Heart left ventricle (tissue), 16 donors: ENCODE results near the gene EIF6. TPM values are rescaled to one million over a fixed set of nuclear protein-coding genes. Genes with fewer than 3 reads are reported as not detected.
"Not testable (repeated sequence)": the region's sequence is repeated elsewhere in the genome, so short reads cannot be mapped to it uniquely, and the experiment has no call there.

ENCODE experiments used
- ATAC-seq, 4 donors: fragments of 200-7000 bp; cut with Tn5 transposase; one replicate each; pipeline ENCODE4 v1.9.1; 2020 to 2022; ENCODE audit warnings: moderate library complexity in 4 of 4, mild to moderate bottlenecking in 3 of 4, moderate number of reproducible peaks in 1 of 4
- DNase-seq, 5 donors: peaks; one replicate each; pipeline ENCODE4 v3.0.0-alpha.2; 2020
- H3K27ac ChIP-seq, 12 donors: fragments of 200-600 bp; sonication (generic) in 4 of 12; one replicate each; pipeline versions ENCODE4 v1.5.0 to v1.8.0; 2016 to 2022; ENCODE audit warnings: mild to moderate bottlenecking in 2 of 12
- H3K27me3 ChIP-seq, 9 donors: fragments of 200-600 bp; sonication (generic) in 2 of 9; one replicate each; pipeline versions ENCODE4 v1.5.1 to v1.8.0; 2016 to 2022; ENCODE audit warnings: mild to moderate bottlenecking in 3 of 9
- H3K36me3 ChIP-seq, 9 donors: fragments of 200-600 bp; sonication (generic) in 2 of 9; one replicate each; pipeline versions ENCODE4 v1.5.0 to v1.8.0; 2018 to 2022; ENCODE audit warnings: mild to moderate bottlenecking in 2 of 9
- H3K4me1 ChIP-seq, 12 donors: fragments of 200-600 bp; sonication (generic) in 4 of 12; one replicate each; pipeline versions ENCODE4 v1.5.0 to v1.8.0; 2016 to 2022; ENCODE audit warnings: mild to moderate bottlenecking in 3 of 12
- H3K4me3 ChIP-seq, 12 donors: fragments of 200-600 bp; sonication (generic) in 4 of 12; one replicate each; pipeline versions ENCODE4 v1.5.0 to v1.8.0; 2017 to 2022; ENCODE audit warnings: mild to moderate bottlenecking in 9 of 12, moderate library complexity in 4 of 12
- H3K9me3 ChIP-seq, 12 donors: fragments of 200-600 bp; sonication (generic) in 4 of 12; one replicate each; pipeline versions ENCODE4 v1.5.0 to v1.8.0; 2016 to 2022; ENCODE audit warnings: mild to moderate bottlenecking in 1 of 12
- CTCF ChIP-seq, 12 donors: fragments of 200-600 bp; sonication (generic) in 4 of 12; IDR thresholded peaks; one replicate each; pipeline versions ENCODE4 v1.5.0 to v1.8.0; 2018 to 2022; ENCODE audit warnings: antibody characterized with exemption in 12 of 12, mild to moderate bottlenecking in 5 of 12
- POLR2A ChIP-seq, 2 donors: fragments of 450-650 bp; IDR thresholded peaks; one replicate each; pipeline ENCODE4 v1.6.1; 2017; ENCODE audit warnings: antibody characterized with exemption in 2 of 2, mild to moderate bottlenecking in 2 of 2, moderate library complexity in 2 of 2
- WGBS, 4 donors: extraction: QIAGEN DNeasy Blood & Tissue Kit in 2 of 4; methylation state at CpG; one replicate each; pipeline versions ENCODE4 v1.1.5 to v1.1.7; 2013 to 2018; 5-methylcytosine and 5-hydroxymethylcytosine counted together
- intact Hi-C, 10 donors: fragments of 100-400 bp; cut with DNase I; formaldehyde crosslinking; loops; one replicate each; pipeline versions ENCODE4 v1.11.1 to v1.14.2; 2022
- polyA plus RNA-seq, 2 donors: library from polyadenylated mRNA; stranded (reverse); fragments of 200-250 nt; gene quantifications; one replicate each; pipeline ENCODE4 v1.2.3, GENCODE V29; 2013
- total RNA-seq, 9 donors: library from RNA; depleted of rRNA in 2 of 9; stranded (reverse); fragments of >200 nt in 2 of 9; fragmentation: NEBNext Ultra II Directional in 3 of 9; extraction: Animal tissue kit (Norgen Biotek cat#: 25700) in 3 of 9; gene quantifications; one replicate each; pipeline versions ENCODE4 v1.1.0 to v1.2.4, GENCODE V29; 2016 to 2023
- donor health status: ischemic (EF 13 %, LVEDD 7.1; RV severe dilation, severe dysfunction).
- donor health status: healthy with polysubstance abuse.
- donor health status: DM: no; HTN: yes; CAD: no.
- donor health status: DM: no; HTN: no; CAD: no.
- donor health status: ischemic (EF 25% LVEDD 6.9; RV normal size, moderate dysfunction).
- donor health status: ischemic (EF 25% LVEDD 5.7; RV mildly dilated, moderate dysfunction).
- donor health status: healthy.
- donor health status: DM: yes; HTN: yes; CAD: no.
- donor health status: ischemic (EF 35%, LVEDD 5.7; RV mildly dilated, moderate dysfunction).
- donor health status: nonischemic (EF 11% LVEDD 7.7; RV severe dilation, severe dysfunction).
- donor health status: DM: yes; HTN: yes; CAD: no.
- donor health status: PGD.
- donor health status: ischemic (EF 29% LVEDD 5.4; RV normal size, mild dysfunction).
- donor health status: nonischemic (EF 23%, LVEDD 6.1; RV moderate dilation, normal function).

The EIF6 gene
- total and polyA plus RNA-seq, 11 donors, result 27.5 to 150 (median 42.1) TPM

GRCh38 chr20:35317416-35318210 is 33.0 kb upstream of the EIF6 start:
- Histone ChIP-seq H3K4me1 (peaks cover 0 to 10% (median 3%) of the 10 kb centered on the region in 12 donors), H3K4me3 (no peak overlapping the region), H3K36me3 (peaks cover 0 to 30% (median 5%) of the 10 kb centered on the region in 9 donors), H3K27ac (peak overlapping the region in 1 of 12 donors; percentile 48), H3K27me3 (no peaks in the 10 kb centered on the region), H3K9me3 (no peaks in the 10 kb centered on the region)
- WGBS, 4 donors, result 87 to 91% (median 88%) methylated on average over 5 of the region's 5 CpGs
- TF ChIP-seq CTCF (IDR thresholded peaks at IDR 0.05) (no peak), POLR2A (IDR thresholded peaks at IDR 0.05) (no peak)
- intact Hi-C loops, result no loop called here
- DNase-seq (no peak), ATAC-seq (no peak)

GRCh38 chr20:35316086-35316485 is 31.5 kb upstream of the EIF6 start:
- Histone ChIP-seq H3K27ac (peak overlapping the region in 1 of 12 donors; percentile 48), H3K36me3 (peaks cover 0 to 29% (median 13%) of the 10 kb centered on the region in 9 donors), H3K4me3 (no peak overlapping the region), H3K4me1 (peaks cover 0 to 10% (median 3%) of the 10 kb centered on the region in 12 donors), H3K9me3 (no peaks in the 10 kb centered on the region), H3K27me3 (no peaks in the 10 kb centered on the region)
- no peak for DNase-seq
- no peak for ATAC-seq
- TF ChIP-seq CTCF (IDR thresholded peaks at IDR 0.05) (no peak), POLR2A (IDR thresholded peaks at IDR 0.05) (no peak)
- 87 to 100% (median 94%) methylated on average over 2 of the region's 2 CpGs for WGBS, 4 donors
- intact Hi-C loops, result no loop called here

- Histone ChIP-seq H3K4me1 (peaks cover 0 to 10% (median 3%) of the 10 kb centered on the region in 12 donors), H3K27ac (peak overlapping the region in 1 of 12 donors; percentile 48), H3K36me3 (peaks cover 0 to 31% (median 13%) of the 10 kb centered on the region in 9 donors)
- intact Hi-C loops, H3K9me3 ChIP-seq, ATAC-seq, H3K27me3 ChIP-seq, H3K4me3 ChIP-seq, DNase-seq: not testable (repeated sequence)
- WGBS, 4 donors, result 91 to 97% (median 97%) methylated on average over 7 of the region's 7 CpGs
Measured at GRCh38 chr20:35315632-35316020, 31.1 kb upstream of the EIF6 start.

GRCh38 chr20:35314816-35315631 is 30.5 kb upstream of the EIF6 start:
- Histone ChIP-seq H3K27me3 (no peaks in the 10 kb centered on the region), H3K4me1 (peaks cover 0 to 10% (median 3%) of the 10 kb centered on the region in 12 donors), H3K27ac (peak overlapping the region in 1 of 12 donors; percentile 48), H3K36me3 (peaks cover 0 to 31% (median 13%) of the 10 kb centered on the region in 9 donors), H3K9me3 (no peaks in the 10 kb centered on the region), H3K4me3 (no peak overlapping the region)
- TF ChIP-seq POLR2A (IDR thresholded peaks at IDR 0.05) (no peak), CTCF (IDR thresholded peaks at IDR 0.05) (no peak)
- ATAC-seq (no peak), DNase-seq (no peak)
- intact Hi-C loops, result no loop called here
- WGBS, 4 donors, result 83 to 87% (median 86%) methylated on average over 3 of the region's 3 CpGs
